ENCODE data around the gene CDR2.

DNA sequence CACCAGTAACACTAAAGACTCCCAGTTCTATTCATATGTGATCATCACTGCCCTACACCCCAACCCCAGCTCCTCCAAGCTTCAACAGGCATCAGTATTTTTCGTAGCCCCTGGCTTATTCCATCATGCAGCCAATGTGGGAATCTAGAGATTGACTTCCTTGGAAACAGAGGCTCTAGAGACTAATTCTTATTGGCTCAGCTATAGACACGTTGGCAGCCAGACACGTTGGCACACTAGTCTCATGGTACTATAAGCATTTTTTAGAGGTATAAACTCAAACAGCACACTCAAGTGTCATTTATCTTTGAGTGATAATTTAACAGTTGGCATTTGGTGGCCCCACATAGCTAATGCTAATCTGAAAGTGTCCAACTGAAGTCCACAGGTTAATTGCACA lies 44.4 kb upstream of the CDR2 start:
- TF ChIP-seq, protein P1, sequence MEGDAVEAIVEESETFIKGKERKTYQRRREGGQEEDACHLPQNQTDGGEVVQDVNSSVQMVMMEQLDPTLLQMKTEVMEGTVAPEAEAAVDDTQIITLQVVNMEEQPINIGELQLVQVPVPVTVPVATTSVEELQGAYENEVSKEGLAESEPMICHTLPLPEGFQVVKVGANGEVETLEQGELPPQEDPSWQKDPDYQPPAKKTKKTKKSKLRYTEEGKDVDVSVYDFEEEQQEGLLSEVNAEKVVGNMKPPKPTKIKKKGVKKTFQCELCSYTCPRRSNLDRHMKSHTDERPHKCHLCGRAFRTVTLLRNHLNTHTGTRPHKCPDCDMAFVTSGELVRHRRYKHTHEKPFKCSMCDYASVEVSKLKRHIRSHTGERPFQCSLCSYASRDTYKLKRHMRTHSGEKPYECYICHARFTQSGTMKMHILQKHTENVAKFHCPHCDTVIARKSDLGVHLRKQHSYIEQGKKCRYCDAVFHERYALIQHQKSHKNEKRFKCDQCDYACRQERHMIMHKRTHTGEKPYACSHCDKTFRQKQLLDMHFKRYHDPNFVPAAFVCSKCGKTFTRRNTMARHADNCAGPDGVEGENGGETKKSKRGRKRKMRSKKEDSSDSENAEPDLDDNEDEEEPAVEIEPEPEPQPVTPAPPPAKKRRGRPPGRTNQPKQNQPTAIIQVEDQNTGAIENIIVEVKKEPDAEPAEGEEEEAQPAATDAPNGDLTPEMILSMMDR (IDR thresholded peaks at IDR 0.05), result no peak
- no peak for TF ChIP-seq POLR2A (IDR thresholded peaks at IDR 0.05)

Measured in adrenal gland (tissue), 5 donors.